GM18907 (cell line): Measurements from ENCODE around the gene SH3BP1.
"Not testable (repeated sequence)": the region's sequence is repeated elsewhere in the genome, so short reads cannot be mapped to it uniquely, and the experiment has no call there.

Experiments used
- ATAC-seq: cut with Tn5 transposase; IDR thresholded peaks from one replicate; pipeline ENCODE4 v1.9.1; 2021; ENCODE audit warnings: mild to moderate bottlenecking, moderate library complexity; ENCODE audit not compliant: unreplicated experiment

SH3BP1 gene

DNA sequence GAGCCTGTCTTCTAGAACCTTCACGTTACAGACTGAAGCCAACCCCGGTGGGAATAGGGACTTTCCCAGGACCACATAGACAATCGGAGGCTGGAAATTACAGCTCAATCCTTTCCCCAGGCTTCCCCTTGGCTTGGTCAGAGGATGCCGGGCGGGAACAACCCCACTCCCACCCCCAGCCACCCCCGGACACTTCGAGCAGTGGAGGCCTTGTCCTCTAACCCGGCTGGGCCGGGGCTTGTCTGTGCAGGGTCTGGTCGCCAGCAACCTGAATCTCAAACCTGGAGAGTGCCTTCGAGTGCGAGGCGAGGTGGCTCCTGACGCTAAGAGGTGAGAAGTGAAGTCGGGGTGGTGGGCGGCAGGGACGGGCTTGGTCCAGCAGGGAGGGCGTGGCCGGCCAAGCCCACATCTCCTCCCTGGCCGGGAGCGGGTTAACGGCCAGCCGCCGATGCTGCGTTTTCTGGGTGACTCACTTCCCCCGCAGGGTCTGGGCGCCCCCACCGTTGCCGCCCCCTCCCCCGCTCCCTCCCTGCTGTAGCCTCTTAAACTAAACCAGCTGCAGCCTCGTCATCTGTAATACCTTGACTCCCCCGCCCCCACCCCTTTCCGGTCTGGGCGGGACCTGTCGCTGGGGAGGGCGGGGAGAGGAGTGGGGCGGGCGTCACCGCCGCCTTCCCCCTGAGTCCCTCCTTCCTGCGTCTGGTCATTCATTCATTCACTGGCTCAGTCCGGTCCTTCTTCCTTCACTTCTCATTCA is 37.4 kb downstream of the SH3BP1 start:
- ATAC-seq, result peak; percentile 54

DNA sequence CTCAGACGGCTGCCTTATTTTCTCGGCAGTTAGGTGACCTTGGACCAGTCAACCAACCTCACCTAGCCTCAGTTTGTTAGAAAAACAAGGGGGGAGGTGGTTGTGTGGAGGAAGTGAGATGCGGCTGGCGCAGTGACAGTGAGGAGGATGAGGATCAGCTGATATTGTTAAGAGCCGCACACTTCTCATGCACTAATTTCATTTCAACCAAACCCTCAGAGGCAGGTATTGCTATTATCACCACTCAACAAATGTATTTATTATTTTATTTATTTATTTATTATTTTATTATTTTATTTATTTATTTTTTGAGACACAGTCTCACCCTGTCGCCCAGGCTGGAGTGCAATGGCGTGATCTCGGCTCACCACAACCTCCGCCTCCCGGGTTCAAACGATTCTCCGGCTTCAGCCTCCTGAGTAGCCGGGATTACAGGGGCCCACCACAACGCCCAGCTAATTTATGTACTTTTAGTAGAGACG is 38.1 kb downstream of the SH3BP1 start:
- ATAC-seq, result no peak

DNA sequence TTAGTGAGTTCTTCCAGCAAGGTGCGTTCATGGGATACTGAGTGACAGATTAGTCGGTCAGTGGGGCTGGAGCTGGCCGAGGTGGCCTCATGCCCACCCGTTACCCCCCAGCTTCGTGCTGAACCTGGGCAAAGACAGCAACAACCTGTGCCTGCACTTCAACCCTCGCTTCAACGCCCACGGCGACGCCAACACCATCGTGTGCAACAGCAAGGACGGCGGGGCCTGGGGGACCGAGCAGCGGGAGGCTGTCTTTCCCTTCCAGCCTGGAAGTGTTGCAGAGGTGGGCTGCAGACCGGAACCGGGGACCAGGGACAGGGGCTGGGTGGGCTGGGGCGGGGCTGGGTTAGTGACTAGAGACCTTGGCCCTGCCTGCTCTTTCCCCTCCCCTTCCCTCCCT is 38.9 kb downstream of the SH3BP1 start:
- no peak for ATAC-seq

DNA sequence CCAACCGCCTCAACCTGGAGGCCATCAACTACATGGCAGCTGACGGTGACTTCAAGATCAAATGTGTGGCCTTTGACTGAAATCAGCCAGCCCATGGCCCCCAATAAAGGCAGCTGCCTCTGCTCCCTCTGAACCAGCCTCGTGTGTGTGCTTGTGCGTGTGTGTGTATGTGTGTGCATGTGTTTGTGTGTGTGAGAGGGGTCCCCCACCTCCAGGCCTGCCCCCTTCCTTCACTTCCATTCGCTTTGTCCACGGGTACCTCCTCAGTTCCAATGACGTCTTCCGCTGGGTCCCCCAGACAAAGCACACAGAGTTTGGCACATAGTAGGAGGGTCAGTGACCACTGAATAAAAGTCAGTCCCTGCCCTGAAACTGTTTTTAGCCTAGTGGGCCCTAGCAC is 40.2 kb downstream of the SH3BP1 start:
- no peak for ATAC-seq

DNA sequence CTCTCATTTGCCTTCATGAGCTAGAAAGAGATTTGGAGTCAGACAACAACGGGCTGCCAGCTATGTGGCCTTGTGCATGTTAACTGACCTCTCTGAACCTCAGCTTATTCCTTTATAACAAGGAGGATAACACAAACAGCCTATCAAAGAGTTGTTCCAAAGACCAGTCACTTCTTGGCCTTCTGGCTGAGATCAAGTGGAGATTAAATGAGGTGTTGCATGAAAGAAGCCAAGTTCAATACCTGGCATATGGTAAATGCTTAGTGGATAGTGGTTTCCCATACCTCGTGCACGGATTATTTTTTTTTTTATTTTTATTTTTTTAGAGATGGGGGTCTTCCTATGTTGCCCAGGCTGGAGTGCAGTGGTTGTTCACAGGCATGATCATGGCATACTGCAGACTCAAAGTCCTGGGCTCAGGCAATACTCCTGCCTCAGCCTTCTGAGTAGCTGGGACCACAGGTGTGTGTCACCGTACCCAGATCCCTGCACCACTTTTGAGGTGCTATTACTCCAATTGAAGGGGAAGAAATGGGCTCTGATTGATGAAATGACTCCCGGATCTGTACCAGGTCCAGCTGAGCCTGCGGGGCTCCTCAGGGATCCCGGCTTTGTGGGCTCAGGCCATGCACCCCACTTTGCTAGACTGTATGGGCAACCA is 40.9 kb downstream of the SH3BP1 start:
- ATAC-seq, result no peak

DNA sequence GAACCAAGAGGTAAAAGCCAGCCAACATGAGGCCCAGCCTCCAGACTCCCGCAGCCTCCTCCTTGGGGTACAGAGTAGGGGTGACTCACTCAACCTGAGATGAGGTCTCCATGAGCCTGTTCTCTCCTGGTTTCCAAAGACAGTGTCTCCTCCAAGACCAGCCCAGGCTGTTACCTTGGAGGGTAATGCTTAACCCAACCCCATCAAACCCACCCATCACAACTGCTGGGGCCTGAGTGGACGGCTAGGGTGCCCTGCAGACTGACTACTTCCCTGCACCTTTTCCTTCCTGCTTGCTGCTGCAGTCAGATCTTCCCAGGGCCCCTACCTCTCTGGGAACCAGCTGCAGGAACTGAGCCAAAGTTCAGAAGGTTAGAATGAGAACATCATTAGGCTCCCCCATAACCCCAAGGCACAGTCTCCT is 41.5 kb downstream of the SH3BP1 start:
- ATAC-seq, result no peak

DNA sequence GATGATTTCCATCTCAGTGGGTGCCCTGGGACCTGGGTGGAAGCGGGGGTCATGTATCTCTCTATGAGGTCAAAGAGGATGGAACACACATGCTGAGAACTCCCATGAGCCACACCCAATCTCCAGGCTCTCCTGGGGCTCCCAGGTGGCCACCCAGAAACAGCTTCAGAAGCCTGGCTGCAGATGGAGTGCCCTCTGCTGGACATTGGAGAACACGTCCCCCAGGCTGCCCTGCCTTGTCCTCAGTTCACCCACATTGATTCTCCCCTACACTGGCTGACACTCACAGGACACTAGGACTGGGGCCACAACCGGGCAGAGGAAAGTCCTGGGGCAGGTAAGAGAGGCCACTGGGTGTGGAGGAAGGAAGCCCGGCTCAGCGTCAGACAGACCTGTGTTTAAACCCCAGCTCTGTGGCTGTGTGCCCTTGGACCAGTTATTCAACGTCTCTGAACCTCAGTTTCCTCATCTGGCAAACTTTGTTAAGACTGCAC is 42.1 kb downstream of the SH3BP1 start:
- no peak for ATAC-seq

DNA sequence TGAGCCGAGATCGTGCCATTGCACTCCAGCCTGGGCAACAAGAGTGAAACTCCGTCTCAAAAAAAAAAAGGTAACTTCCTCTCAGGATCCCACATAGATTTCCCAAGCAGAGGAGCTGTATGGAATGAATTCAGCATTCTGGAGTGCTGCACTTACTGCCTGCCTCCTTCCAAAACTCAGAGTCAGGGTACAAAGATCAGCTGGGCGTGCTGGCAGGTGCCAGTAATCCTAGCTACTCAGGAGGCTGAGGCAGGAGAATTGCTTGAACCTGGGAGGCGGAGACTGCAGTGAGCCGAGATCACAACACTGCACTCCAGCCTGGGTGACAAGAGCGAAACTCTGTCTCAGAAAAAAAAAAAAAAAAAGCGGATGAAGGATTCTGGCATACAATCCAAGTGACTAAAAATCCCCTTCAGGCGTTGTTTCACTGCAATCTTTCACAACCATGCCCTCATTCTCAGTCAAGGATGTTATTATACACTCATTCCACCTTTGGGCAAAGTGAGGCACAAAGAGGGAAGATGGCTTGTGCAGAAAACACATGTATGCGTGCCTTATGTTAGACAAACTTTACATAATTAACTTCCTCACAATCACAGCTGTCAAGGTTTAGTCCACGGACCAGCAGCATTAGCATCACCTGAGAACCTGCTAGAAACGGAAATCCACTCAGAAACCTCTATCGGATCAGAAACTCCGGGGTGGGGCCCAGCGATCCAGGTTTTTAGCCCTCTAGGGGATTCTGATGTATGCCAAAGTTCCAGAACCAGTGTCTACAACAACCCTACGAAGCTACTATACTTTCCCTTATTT is 45.5 kb downstream of the SH3BP1 start:
- no peak for ATAC-seq

DNA sequence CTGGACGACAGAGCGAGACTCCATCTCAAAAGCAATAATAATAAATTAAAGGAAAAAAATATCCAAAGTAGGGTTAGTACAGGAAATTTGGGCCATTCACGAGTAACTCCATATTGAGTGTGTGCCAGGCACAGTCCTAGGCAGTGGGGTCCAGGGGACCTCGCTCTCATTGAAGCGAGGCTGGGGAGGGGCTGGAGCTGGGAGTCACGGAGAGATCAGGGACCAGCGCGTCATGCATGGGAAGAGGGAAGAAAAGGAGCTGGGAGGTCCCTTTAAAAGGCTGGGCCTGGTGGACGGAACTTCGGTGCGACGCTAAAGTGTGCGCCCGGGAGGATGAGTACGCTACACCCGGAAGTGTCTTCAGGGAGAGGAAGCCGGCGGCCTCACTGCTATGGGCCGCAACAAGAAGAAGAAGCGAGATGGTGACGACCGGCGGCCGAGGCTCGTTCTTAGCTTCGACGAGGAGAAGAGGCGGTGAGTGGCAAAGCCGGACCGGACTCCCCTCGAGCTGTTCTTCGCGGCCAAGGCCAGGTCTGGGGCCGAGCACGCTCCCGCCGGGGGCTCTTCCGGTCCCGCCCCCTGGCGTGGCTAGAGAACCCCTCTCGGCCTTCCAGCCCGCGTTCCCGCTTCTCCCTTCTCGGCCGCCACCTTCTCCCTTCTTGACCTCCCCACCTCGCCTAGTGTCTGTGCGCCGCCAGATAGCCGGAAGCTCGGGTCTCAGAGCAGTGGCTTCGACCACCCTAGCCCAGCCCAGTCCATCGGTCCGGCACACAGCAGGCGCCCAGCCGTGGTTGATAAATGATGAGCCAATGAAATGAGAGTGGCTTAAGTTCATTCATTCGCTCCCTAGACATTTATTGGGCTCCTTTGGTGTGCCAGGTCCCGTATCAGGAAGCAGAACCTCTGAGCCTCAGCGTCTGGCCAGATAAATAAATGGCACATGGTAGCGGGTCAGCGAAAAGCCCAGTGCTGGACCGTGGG is 46.8 kb downstream of the SH3BP1 start, which contains the start of gene NOL12:
Gene NOL12, plus strand, starts transcription at position 342 of the 981 bp plus-strand sequence. Its CDS starts 50 bp downstream, at position 392.
- peak; percentile 67 for ATAC-seq

DNA sequence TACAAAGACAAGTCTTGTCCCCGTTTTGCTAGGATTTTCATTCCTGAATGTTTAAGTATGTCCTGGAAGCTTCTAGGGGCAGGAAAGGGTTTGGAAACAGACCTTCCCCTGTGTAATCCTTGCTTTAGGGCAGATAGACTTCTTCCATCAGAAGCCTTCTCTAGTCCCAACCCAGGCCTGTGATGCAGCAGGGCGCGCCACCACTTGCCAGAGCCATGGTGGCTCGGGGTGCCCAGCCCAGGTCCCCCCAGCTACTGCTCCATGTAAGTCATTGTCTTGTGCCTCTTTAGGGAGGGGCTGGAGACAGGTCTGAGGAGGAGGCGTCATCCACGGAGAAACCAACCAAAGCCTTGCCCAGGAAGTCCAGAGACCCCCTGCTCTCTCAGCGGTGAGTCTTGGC is 50.9 kb downstream of the SH3BP1 start:
- no peak for ATAC-seq

DNA sequence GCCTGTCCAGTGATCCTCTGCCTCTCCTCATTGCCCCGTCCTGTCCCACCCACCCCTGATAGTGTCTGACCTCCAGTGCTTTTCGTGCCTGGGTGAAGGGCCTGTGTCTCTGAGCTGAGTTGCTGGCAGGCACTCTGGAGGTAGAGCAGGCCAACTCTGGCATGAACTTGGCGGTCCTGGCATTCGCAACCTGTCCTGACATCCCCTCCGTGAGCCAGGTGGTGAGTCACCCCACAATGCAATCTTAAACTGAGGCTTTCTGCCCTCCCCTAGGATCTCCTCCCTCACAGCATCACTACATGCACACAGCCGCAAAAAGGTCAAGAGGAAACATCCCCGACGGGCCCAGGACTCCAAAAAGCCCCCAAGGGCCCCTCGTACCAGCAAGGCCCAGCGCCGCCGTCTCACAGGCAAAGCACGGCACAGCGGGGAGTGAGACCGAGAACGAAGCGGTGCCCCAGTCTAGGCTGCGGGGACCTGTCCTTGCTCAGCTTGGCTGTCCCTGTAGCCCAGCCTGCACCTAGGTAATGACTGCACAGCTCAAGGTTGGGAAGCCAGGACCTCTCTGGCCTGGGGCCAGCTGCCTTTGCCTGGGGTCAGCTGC is 51.5 kb downstream of the SH3BP1 start:
- no peak for ATAC-seq

DNA sequence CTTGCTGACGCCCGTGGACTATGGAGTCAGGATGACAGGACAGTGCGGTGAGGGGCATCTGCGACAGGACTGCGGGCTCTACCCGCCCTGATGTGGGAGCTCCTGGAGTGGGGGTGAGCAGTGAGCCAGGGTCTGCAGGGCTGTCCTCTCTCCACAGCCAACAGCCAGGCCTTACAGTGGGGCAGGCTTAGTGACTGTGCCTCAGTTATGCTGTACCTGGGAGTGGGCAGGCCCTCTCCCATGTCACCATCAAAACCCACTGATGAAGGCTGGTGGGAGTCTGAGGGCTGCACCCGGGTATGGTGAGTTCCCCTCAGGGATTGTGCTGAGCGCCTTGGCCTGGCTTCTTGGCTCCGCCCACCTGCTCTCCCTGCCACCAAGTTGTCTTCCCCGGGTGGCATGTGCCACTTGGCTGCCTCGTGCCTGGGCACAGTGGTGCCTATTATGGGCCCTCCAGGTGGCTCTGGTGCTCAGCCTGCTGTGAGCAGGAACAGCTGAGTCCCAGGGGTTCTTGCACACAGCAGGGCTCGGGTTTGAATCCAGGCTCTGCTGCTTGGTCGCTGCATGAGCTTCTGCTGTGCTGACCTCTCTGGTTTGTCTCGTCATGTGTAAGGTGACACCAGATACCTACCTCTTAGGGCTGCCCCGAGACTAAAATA is 53.3 kb downstream of the SH3BP1 start:
- no peak for ATAC-seq

DNA sequence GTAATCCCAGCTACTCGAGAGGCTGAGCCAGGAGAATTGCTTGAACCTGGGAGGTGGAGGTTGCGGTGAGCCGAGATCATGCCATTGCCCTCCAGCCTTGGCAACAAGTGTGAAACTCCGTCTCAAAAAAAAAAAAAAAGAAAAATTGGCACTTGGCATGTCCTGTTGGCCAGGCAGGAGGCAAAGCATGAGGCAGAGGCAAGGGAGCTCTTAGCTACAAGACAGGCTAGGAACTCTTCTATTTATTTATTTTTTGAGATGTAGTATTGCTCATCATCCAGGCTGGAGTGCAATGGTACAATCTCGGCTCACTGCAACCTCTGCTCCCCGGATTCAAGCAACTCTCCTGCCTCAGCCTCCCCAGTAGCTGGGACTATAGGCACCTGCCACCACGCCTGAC is 54.7 kb downstream of the SH3BP1 start:
- ATAC-seq, result not testable (repeated sequence)

DNA sequence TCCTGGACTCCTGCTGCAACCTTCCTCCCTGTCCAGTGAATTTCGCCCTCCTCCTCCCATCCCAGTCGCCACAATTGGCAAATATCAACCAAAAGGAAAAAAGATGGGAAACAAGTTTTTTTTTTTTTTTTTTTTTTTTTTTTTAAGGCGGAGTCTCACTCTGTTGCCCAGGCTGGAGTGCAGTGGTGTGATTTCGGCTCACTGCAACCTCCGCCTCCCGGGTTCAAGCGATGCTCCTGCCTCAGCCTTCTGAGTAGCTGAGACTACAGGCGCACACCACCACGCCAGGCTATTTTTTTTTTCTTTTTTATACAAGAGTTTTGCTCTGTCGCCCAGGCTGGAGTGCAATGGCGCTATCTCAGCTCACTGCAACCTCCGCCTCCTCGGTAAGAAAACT is 56.8 kb downstream of the SH3BP1 start:
- not testable (repeated sequence) for ATAC-seq

DNA sequence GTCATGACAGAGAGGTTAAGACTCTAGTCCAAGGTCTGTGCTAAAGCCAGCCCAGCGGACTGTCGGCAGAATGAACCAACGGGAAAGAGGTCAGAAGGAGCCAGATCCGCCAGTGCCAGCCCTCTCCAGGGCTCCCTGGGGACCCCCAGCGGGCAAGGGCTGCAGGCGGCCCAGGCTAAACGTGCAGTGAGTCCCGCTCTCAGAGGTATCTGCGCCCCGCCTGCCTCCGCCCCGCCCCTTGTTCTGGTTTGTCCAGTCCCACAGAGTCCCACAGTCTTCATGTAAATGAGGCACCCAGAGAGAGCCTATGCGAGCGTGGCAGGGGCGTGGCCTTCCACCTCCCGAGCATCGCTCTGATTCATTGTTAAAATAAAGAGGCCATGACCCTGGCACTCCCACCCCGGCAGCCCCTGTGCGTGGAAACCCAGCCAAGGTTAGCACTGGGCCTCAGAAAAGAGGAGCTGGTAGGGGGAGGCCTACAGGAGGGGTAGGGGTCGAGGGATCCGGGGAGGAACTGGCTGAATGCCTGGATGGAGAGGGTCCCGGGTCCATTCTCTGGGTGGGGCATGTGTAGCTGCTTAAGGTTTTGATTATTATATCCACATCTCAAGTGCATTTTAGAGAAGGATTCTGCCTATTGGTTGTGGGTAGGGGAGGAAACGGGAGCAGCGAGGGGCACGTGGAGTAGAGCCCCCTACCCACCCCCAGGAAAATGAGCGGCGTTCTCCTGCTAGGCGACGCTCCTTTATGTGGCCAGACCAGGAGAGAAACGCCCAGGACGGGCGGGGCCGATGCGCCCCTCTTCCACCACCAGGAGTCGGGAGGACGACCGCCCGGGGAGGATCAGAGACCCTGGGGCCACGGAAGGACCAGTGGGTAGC is 57.4 kb downstream of the SH3BP1 start, which contains the start of gene TRIOBP:
Gene TRIOBP, plus strand, starts transcription at position 392 of the 881 bp plus-strand sequence. CDS start 4,318 bp downstream, outside the sequence.
- peak; percentile 82 for ATAC-seq

DNA sequence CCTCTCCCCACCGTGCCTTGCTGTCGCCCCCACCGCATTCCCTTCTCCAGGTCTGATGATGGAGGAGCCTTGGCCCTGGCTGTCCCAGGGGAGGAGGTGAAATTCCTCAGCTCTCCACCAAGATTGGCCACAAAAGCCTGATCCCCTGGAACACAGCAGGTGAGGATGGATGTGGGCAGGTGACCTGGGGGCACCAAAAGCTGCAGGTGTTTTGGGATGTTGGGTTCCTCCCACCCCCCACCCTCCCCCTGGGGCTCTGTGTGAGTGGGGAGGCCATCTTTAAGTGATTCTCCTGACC is 58.0 kb downstream of the SH3BP1 start:
- no peak for ATAC-seq

DNA sequence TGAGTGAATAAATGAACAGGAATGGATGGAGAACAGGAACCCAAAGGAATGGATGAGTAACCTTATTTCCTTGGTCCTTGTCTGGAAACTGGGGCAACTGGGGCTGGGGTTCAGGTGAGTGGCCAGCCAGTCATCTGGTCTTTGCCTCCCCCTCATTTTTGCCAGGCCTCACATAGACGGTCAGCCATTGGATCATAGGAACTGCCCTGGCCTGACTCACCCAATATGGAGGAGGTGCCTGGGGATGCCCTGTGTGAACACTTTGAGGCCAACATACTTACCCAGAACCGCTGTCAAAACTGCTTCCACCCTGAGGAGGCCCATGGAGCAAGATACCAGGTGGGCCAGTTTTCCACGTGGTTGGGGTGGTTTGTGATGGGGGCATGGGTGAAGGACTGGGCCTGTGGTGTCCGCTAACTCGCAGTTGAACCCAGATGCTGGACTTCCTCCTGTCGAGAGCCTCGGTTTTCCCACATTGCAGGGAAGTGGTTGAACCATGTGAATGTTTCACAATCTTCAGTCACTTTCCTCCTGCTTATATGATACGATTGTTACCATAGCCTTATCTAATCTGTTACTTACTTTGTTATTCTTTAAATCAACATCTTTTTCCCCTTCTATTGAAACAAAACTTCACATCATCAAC is 61.8 kb downstream of the SH3BP1 start:
- ATAC-seq, result no peak

DNA sequence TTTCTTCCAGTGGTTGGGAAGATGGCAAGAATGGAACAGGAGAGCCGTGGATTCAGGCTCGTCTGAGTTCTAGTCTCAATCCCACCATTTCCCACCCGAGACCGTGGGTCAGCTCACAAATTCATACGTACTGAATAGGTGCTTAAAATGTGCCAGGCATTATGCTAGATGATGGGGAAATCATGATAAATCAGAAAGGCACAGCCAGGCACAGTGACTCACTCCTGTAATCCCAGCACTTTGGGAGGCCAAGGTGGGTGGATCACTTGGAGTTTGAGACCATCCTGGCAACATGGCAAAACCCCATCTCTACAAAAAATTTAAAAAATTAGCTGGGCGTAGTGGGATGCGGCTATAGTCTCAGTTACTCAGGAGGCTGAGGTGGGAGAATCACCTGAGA is 64.4 kb downstream of the SH3BP1 start:
- no peak for ATAC-seq
